Measurements from ENCODE around the gene AIFM1.

The AIFM1 gene

GRCh38 chrX:130108647-130109428, 56.8 kb downstream of the AIFM1 start:
- TF ChIP-seq CTCF (IDR thresholded peaks at IDR 0.05): no peak
- Mint-ChIP-seq H3K27ac (no peak overlapping the region), H3K27me3 (ENCODE audit: low read depth, poor library complexity) (peaks cover 54% of the 10 kb centered on the region), H3K9me3 (peaks cover 41% of the 10 kb centered on the region), H3K4me3 (peak overlapping the region; percentile 75), H3K4me1 (peaks cover 32% of the 10 kb centered on the region), H3K36me3 (ENCODE audit: low read depth) (no peaks in the 10 kb centered on the region)
- DNase-seq: no peak

- peaks cover 43% of the 10 kb centered on the region for H3K9me3 Mint-ChIP-seq
- DNase-seq: no peak
- H3K27me3 Mint-ChIP-seq (ENCODE audit: low read depth, poor library complexity): peaks cover 31% of the 10 kb centered on the region
- H3K36me3 Mint-ChIP-seq (ENCODE audit: low read depth): no peaks in the 10 kb centered on the region
- H3K27ac Mint-ChIP-seq: no peak overlapping the region
- H3K4me3 Mint-ChIP-seq: no peak overlapping the region
- H3K4me1 Mint-ChIP-seq: peaks cover 32% of the 10 kb centered on the region
- TF ChIP-seq CTCF (IDR thresholded peaks at IDR 0.05): no peak
Measured at GRCh38 chrX:130106071-130106470, 59.6 kb downstream of the AIFM1 start.

- Mint-ChIP-seq H3K36me3 (ENCODE audit: low read depth) (no peaks in the 10 kb centered on the region), H3K27me3 (ENCODE audit: low read depth, poor library complexity) (peaks cover 32% of the 10 kb centered on the region), H3K9me3 (peaks cover 51% of the 10 kb centered on the region), H3K27ac (no peak overlapping the region), H3K4me3 (peak overlapping the region; percentile 29), H3K4me1 (peaks cover 32% of the 10 kb centered on the region)
- no peak for DNase-seq
- TF ChIP-seq CTCF (IDR thresholded peaks at IDR 0.05): no peak
Measured at GRCh38 chrX:130105244-130105643, 60.4 kb downstream of the AIFM1 start.

GRCh38 chrX:130103605-130104004, 62.0 kb downstream of the AIFM1 start:
- no peak overlapping the region for H3K27ac Mint-ChIP-seq
- no peak for TF ChIP-seq CTCF (IDR thresholded peaks at IDR 0.05)
- no peaks in the 10 kb centered on the region for H3K36me3 Mint-ChIP-seq (ENCODE audit: low read depth)
- H3K27me3 Mint-ChIP-seq (ENCODE audit: low read depth, poor library complexity): peaks cover 22% of the 10 kb centered on the region
- H3K9me3 Mint-ChIP-seq: peaks cover 58% of the 10 kb centered on the region
- peaks cover 28% of the 10 kb centered on the region for H3K4me1 Mint-ChIP-seq
- H3K4me3 Mint-ChIP-seq: no peak overlapping the region
- DNase-seq: no peak

- Mint-ChIP-seq H3K4me3 (no peak overlapping the region), H3K4me1 (peaks cover 11% of the 10 kb centered on the region), H3K9me3 (peaks cover 54% of the 10 kb centered on the region), H3K27me3 (ENCODE audit: low read depth, poor library complexity) (peaks cover 4% of the 10 kb centered on the region), H3K36me3 (ENCODE audit: low read depth) (no peaks in the 10 kb centered on the region), H3K27ac (no peak overlapping the region)
- no peak for DNase-seq
- TF ChIP-seq CTCF (IDR thresholded peaks at IDR 0.05): no peak
Measured at GRCh38 chrX:130100180-130100579, 65.5 kb downstream of the AIFM1 start.

- Mint-ChIP-seq H3K27me3 (ENCODE audit: low read depth, poor library complexity) (peaks cover 7% of the 10 kb centered on the region), H3K27ac (peak overlapping the region; percentile 24), H3K4me1 (peaks cover 9% of the 10 kb centered on the region), H3K4me3 (no peak overlapping the region), H3K9me3 (peaks cover 43% of the 10 kb centered on the region), H3K36me3 (ENCODE audit: low read depth) (no peaks in the 10 kb centered on the region)
- no peak for DNase-seq
- no peak for TF ChIP-seq CTCF (IDR thresholded peaks at IDR 0.05)
Measured at GRCh38 chrX:130098210-130098552, 67.5 kb downstream of the AIFM1 start.
